ENCODE results near the gene PIGU.
"Not testable (repeated sequence)": the region's sequence is repeated elsewhere in the genome, so short reads cannot be mapped to it uniquely, and the experiment has no call there.

Gene PIGU

DNA sequence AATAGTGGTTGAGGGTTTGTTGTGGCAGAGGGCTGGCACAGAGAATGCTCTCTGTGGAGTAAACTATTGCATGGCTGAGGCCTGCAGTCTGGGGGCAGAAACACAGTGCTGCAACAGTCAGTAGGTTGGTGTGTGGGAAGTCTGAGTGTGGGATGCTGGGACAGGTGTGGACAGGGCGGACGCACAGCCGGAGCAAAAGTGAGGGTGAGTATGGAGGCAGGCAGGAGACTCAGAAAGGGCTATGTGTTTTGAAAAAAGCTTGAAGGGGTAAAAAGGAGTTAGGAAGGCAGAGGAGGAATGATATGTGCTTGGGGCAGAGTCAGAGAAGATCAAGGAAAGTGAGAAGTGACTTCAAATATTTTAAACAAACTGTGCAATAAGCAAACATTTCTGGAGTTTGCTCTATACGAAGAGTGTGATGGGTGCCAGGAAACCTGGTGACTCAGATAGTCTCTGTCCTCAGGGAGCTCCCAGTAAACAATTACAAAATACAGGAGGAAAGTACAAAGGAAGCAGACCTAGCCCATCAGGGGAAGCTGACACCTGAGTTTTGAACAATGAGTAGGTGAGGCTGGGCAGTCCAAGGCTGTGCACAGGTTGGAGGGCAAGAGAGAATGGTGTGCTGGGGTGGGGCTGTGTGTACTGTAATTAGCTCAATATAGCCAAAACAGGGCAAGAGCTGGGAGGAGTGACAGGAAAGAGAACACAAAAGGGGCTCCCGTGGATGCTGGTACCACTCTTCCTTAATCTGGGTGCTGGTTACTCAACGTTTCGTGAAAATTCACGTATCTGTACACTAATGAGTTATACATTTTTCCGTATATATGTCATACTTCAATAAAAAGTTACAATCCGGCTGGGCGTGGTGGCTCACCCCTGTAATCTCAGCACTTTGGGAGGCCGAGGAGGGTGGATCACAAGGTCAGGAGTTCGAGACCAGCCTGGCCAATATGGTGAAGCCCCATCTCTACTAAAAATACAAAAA is 55.2 kb downstream of the PIGU start:
- DNase-seq (ENCODE audit: low spot score): no peak

DNA sequence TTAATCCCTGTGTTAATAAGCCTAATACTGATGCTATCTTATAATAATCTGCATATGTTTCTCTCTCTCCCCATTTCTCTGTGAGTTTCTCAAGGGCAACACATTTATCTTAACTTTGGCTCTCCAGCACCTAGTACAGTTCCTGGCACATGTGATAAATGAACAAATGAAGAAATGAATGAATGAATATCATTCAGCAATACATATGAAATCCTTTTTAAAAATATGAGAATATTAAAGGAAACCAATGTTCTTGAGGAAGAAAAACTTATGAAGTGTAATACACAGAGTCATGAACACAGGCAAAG is 55.9 kb downstream of the PIGU start:
- DNase-seq (ENCODE audit: low spot score): no peak

DNA sequence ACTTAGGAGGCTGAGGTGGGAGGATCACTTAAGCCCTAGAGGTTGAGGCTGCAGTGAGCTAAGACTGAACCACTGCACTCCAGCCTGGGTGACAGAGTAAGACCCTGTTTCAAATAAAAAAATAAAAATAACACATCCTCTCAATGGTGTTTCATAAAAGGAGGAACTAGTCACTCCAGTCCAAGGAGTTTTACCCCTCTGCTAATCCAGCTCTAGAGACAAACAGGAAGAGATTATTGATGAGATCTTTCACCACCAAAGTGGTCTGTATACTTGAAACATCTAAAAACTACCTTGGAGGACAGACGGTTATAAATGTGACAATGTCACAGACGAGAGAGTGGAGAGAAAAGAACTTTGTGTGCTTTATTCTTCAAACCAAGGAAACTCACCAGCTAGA is 58.2 kb downstream of the PIGU start:
- no peak for DNase-seq (ENCODE audit: low spot score)

- DNase-seq (ENCODE audit: low spot score): not testable (repeated sequence)
Measured at GRCh38 chr20:34616913-34617312, 60.0 kb downstream of the PIGU start.

- no peak for DNase-seq (ENCODE audit: low spot score)
Measured at GRCh38 chr20:34615477-34615876, 61.4 kb downstream of the PIGU start.

DNA sequence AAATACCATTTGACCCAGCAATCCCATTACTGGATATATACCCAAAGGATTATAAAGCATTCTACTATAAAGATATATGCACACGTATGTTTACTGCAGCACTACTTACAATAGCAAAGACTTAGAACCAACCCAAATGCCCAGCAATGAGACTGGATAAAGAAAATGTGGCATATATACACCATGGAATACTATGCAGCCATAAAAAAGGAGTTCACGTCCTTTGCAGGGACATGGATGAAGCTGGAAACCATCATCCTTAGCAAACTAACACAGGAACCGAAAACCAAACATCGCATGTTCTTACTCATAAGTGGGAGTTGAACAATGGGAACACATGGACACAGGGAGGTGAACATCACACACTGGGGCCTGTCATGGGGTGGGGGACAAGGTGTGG is 64.9 kb downstream of the PIGU start:
- not testable (repeated sequence) for DNase-seq (ENCODE audit: low spot score)

- DNase-seq (ENCODE audit: low spot score): no peak
Measured at GRCh38 chr20:34607066-34607465, 69.8 kb downstream of the PIGU start.

DNA sequence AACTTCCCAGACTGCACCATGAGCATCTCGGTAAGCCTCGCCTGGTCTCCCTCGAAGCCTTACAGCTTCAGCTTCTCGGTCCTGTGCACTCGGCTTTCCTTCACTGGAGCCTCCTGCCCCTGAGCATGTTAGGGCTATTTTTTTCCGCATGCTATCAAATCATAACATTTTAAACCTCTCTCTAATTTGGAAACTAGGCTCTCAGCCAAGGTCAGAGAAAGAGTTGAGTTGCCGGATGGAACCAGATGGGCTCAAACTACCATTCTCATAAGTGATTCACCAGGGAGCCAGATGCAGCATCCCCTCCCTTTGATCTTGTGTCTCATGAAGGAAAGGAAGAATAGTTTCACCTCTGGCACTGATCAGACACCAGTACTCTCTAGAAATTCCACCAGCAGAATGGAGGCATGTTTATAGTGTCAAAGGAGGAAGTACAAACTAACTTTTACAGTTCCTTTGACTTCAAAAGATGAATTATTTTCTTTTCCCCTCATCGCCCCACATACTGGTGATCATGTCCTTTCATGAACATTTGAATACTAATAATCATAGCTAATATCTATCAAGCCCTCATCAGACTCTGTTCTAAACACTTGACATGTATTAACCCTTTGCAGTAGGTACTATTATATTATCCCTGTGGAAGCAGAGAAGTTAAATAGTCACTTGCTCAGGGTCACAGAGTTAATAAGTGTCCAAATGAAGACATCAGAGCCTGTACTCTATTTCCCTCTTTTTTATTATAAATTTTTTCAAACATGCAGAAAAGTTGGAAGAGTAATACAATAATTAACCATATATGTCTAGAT is 71.7 kb downstream of the PIGU start:
- no peak for DNase-seq (ENCODE audit: low spot score)

- DNase-seq (ENCODE audit: low spot score): no peak
Measured at GRCh38 chr20:34600892-34601653, 75.8 kb downstream of the PIGU start.

GRCh38 chr20:34595377-34596184 is 81.3 kb downstream of the PIGU start:
- DNase-seq (ENCODE audit: low spot score): no peak

DNA sequence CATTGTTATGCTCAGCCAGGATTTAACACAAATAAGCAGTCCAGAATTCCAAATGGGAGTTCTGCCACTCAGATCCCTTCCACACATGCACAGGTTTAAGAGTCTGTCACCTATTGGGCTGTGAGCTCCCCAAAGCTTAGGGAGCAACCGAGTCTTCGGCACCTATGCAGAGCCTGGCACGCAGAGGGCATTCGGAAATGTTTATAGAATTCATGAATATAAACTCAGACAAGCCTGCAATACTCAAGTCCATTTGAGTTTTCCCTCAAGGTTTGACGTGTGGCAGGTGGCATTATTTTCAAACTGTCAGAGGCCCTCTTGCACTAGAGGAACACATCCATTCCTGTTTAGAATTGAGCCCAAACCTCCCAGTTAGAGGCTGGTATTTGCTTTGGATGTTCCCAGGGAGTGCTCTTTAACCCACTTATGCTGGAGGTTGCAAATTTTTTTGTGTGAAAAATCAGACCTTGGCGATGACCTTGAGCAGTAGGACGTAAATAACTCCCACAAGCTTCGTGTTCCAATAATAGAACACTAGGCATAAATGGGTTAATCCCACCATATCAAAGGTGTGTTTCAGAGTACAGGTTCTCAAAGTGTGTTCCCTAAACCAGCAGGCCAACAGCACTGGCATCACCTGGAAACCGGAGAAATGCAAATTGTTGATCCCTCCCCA is 90.3 kb downstream of the PIGU start:
- DNase-seq (ENCODE audit: low spot score): no peak

DNA sequence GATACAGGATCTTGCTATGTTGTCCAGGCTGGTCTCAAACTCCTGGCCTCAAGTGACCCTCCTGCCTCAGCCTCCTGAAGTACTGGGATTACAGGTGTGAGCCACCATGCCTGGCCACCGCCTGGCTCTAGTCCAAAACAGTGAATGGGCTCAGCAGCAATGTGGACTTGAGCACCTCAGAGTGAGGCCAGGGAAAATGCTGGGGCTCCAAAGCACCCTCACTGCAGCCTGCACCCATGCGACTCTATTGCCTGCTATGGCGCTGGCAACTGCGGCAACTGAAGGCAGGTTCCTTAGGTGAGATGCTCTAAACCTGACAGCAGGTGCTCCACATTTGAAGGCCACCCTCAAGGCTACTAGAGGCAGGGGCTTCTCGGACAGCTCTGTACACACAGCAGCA is 91.9 kb downstream of the PIGU start:
- DNase-seq (ENCODE audit: low spot score): no peak

- no peak for DNase-seq (ENCODE audit: low spot score)
Measured at GRCh38 chr20:34583544-34583943, 93.3 kb downstream of the PIGU start.

DNA sequence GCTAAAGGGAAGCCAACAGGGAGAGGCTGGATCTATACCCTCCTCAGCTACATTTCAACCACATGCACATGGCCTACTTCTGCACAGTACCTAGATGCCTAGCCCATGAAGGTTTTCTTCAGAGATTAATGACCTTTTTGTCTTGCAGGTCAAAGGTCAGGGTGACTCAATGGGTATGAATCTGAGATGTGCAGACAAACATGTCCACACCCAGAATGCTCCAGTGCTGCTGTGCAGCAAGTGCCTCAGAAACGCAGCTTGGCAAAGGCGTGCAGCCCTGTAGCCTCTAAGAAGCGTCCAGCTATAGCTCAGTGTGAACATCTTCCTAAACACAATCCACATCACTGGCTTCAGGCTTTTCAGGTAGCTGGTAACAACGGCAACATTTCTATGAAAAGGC is 94.0 kb downstream of the PIGU start:
- DNase-seq (ENCODE audit: low spot score): peak; percentile 48

DNA sequence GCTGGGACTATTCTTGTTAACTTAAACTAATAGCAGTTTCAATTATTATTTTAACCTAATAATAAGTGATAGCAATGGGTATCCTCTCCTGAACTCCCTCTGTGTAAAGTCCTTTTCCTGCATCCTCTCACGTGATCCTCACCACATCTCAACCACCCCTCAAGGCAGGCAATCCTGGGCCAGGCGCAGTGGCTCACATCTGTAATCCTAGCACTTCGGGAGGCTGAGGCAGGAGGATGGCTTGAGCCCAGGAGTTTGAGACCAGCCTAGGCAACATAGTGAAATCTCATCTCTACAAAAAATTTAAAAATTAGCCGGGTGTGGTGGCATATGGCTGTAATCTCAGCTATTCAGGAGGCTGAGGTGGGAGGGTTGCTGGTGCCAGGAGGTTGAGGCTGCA is 94.7 kb downstream of the PIGU start:
- no peak for DNase-seq (ENCODE audit: low spot score)

DNA sequence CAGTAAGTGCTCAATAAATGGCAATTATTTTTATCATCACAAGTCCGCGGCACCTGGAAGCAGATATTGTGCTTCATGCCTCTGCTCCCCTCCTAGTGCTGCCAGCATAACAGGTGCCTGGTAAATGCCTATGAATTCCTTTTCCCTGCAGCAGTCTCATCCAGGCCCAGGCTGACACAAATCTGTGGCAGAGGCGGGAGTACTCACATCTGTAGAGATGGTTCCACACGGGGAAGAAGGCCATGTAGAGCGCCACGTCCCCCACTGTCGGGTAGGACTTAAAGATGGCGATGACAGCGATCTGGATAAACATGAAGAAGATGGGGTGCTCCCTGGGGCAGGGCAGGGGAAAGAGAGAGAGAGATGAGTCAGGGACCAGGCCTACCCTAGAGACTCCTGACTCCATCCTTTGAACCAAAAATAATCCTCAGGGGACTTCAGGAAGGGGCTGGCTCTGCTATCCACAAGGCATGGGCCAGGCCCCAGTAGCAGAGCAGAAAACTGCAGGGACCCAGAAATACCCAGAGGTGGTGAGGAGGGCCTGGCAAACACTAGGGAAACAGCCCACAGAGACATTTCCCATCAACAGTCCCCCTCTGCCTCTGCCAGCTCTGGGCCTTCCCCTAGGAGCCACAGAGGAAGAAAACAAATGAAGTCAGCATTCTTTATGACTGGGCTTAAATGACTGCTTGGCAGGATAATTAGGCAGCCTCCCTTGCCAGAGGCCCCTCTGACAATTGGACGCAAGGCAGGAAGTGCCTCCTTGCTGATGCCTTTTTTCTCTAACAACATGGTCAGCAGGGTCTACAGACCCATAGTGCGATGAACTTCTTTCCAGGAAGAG is 95.3 kb downstream of the PIGU start:
- no peak for DNase-seq (ENCODE audit: low spot score)

DNA sequence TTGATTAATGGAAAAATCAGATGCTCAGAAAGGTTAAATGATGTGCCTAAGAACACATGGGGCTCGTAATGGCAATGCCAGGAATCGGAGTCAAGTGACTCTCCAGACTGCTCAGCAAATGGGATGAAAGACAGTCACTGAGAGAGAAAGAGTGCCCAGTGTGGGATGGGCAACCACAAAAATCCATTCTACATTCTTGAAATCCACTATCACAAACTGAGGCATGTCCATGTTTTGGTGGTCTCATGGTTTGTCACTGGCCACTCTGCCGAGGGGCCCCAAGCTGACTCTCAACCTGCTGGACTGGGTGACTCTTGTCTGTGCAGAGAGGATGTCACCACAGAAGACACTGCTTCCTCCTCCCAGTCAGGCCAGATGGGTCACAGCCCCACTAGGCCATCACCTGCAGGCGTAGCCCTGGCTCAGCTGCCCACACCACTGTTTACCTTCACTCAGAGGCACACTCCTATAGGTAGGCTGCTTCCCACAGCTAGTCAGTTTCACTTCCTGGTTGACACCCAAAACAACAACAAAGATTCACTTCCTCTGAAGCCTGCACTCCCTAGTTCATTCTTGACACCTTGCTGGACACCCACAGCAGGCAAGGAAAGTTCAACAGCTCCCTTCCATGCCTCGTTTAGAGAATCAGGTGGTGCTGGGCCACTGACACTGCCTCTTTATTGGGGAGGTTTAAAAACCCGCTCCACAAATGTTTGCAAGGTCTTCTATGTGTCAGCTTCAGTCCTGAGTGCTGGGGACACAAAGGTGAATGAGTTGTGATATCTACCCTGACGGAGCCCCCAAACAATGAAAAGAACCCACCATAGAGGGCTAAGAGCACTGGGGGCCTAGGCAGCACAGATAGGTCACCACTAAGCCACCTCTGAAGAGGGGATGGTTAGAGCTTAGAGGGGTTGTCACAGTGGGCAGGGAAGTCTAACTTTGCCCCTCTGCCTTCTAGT is 96.6 kb downstream of the PIGU start:
- DNase-seq (ENCODE audit: low spot score): peak; percentile 87

- DNase-seq (ENCODE audit: low spot score): peak; percentile 91
Measured at GRCh38 chr20:34579191-34579978, 97.5 kb downstream of the PIGU start.
